ENCODE measurements around the gene CNTN6.
A peak's percentile ranks its signal among the peaks of the same experiment; 100 is the strongest.

The CNTN6 gene

GRCh38 chr3:1179146-1179545 is 86.3 kb downstream of the CNTN6 start:
- no peak for DNase-seq

- no peak for DNase-seq
Measured at GRCh38 chr3:1183320-1184048, 90.7 kb downstream of the CNTN6 start.

GRCh38 chr3:1190569-1190968 is 97.7 kb downstream of the CNTN6 start:
- no peak for DNase-seq

GRCh38 chr3:1191026-1191425 is 98.2 kb downstream of the CNTN6 start:
- no peak for DNase-seq

- DNase-seq, result no peak
Measured at GRCh38 chr3:1195947-1196346, 103.1 kb downstream of the CNTN6 start.

- DNase-seq, result no peak
Measured at GRCh38 chr3:1197051-1197450, 104.2 kb downstream of the CNTN6 start.

- DNase-seq, result no peak
Measured at GRCh38 chr3:1200371-1200770, 107.5 kb downstream of the CNTN6 start.

- DNase-seq, result no peak
Measured at GRCh38 chr3:1207904-1208303, 115.1 kb downstream of the CNTN6 start.

- no peak for DNase-seq
Measured at GRCh38 chr3:1214933-1215332, 122.1 kb downstream of the CNTN6 start.

- no peak for DNase-seq
Measured at GRCh38 chr3:1216856-1217255, 124.0 kb downstream of the CNTN6 start.

GRCh38 chr3:1227111-1227510 is 134.3 kb downstream of the CNTN6 start:
- no peak for DNase-seq

GRCh38 chr3:1228289-1228688 is 135.5 kb downstream of the CNTN6 start:
- DNase-seq, result no peak

- no peak for DNase-seq
Measured at GRCh38 chr3:1230920-1231319, 138.1 kb downstream of the CNTN6 start.

- peak; percentile 35 for DNase-seq
Measured at GRCh38 chr3:1232276-1232675, 139.5 kb downstream of the CNTN6 start.

- DNase-seq, result no peak
Measured at GRCh38 chr3:1235526-1236120, 142.8 kb downstream of the CNTN6 start.

GRCh38 chr3:1251282-1252060 is 158.6 kb downstream of the CNTN6 start:
- no peak for DNase-seq

- no peak for DNase-seq
Measured at GRCh38 chr3:1252061-1252430, 159.2 kb downstream of the CNTN6 start.

GRCh38 chr3:1262246-1262645 is 169.4 kb downstream of the CNTN6 start:
- DNase-seq, result no peak

- DNase-seq, result no peak
Measured at GRCh38 chr3:1263121-1263520, 170.3 kb downstream of the CNTN6 start.

- DNase-seq, result no peak
Measured at GRCh38 chr3:1269808-1270207, 177.0 kb downstream of the CNTN6 start.

GRCh38 chr3:1272546-1273265 is 179.9 kb downstream of the CNTN6 start:
- no peak for DNase-seq

GRCh38 chr3:1275495-1275894 is 182.7 kb downstream of the CNTN6 start:
- DNase-seq, result peak; percentile 2

GRCh38 chr3:1287815-1288214 is 195.0 kb downstream of the CNTN6 start:
- DNase-seq, result no peak
